ENCODE results near the gene DPEP2NB. TPM values are rescaled to one million over a fixed set of nuclear protein-coding genes. Genes with fewer than 3 reads are reported as not detected.
A peak's percentile ranks its signal among the peaks of the same experiment; 100 is the strongest.

The DPEP2NB gene
- total and polyA plus RNA-seq, 10 of the 15 experiments (the other 5 are each of a cell fraction or from before 2014, with no cell fraction given) = not detected

GRCh38 chr16:68022728-68023537 lies 7.2 kb upstream of the DPEP2NB start, which contains the start of the genes DDX28 and DUS2:
TSS of gene DDX28 (minus strand) at chr16:68023232. CDS start at chr16:68023202, 30 bp downstream.
TSS of gene DUS2 (plus strand) at chr16:68023284. CDS start at chr16:68038024, 14,740 bp downstream.
- intact Hi-C loops (cut with micrococcal nuclease; ENCODE audit: unreplicated experiment) (loop anchor here (1.0 kb wide), 1 partner anchor 30 kb away; no protein-coding TSS in a partner anchor), in situ Hi-C loops (cut with MboI) (no loop called here)
- Histone ChIP-seq H3K9ac (ENCODE audit: control insufficient read depth, insufficient read depth, low read length) (peak within 1 kb of the TSS; percentile 99), H3K79me2 (ENCODE audit: control insufficient read depth, insufficient read depth, low read length) (peaks cover 34% of the 10 kb centered on the region), H3K27me3 (replicated peaks in 1 of 2; ENCODE audit: control insufficient read depth in 2 of 2, insufficient read depth in 2 of 2, low read length in 1 of 2) (no peaks in the 10 kb centered on the region), H3K4me1 (ENCODE audit: control insufficient read depth, insufficient read depth, low read length) (peaks cover 11% of the 10 kb centered on the region), H3K36me3 (ENCODE audit: control insufficient read depth in 2 of 2, insufficient read depth in 2 of 2, low read length in 1 of 2) (peaks cover 0 to 15% of the 10 kb centered on the region in 2 experiments; a peak in 2 of 4 replicates), H3K9me3 (replicated peaks; ENCODE audit: control insufficient read depth, insufficient read depth, low read length) (no peaks in the 10 kb centered on the region), H2AFZ (ENCODE audit: control insufficient read depth, low read depth, low read length) (peak within 1 kb of the TSS; percentile 92), H4K20me1 (ENCODE audit: control insufficient read depth, insufficient read depth) (no peaks in the 10 kb centered on the region), H3K27ac (ENCODE audit: control insufficient read depth, insufficient read depth) (peak within 1 kb of the TSS; percentile 87), H3K4me2 (ENCODE audit: control insufficient read depth, insufficient read depth) (peak within 1 kb of the TSS; percentile 84), H3K4me3 (peak within 1 kb of the TSS; percentile 99)
- CTCF ChIA-PET = interaction anchor here (0.7 to 2.5 kb wide), 15 partner anchors 11 to 350 kb away, joined by 3 to 13 read pairs (median 4); partner anchors contain the start of gene NFATC3
- SMC1A ChIA-PET (ENCODE audit: uncharacterized antibody, unreplicated experiment) = interaction anchor here (0.6 to 1.9 kb wide), 10 partner anchors 15 to 306 kb away, joined by 3 to 8 read pairs (median 3); no protein-coding TSS in a partner anchor
- WGBS (ENCODE audit: insufficient coverage, insufficient replicate concordance, low lambda C conversion rate, missing lambda C conversion rate) = 1% methylated on average over 84 of the region's 84 CpGs
- ATAC-seq (peak; percentile 94), DNase-seq (ENCODE audit: low read depth, low spot score) (peak; percentile 83), FAIRE-seq (peak; percentile 81)
- POLR2A ChIA-PET = interaction anchor here (0.6 to 1.4 kb wide), 9 partner anchors 9 to 195 kb away, joined by 3 to 5 read pairs (median 3); partner anchors contain the start of gene EDC4
- RAD21 ChIA-PET (ENCODE audit: unreplicated experiment) = interaction anchor here (0.7 to 2.7 kb wide), 9 partner anchors 17 to 87 kb away, joined by 3 to 10 read pairs (median 3); partner anchors contain the start of gene NFATC3
- BruUV-seq (replicated peaks) = TSS peak; percentile 90
- TF ChIP-seq, protein P1, sequence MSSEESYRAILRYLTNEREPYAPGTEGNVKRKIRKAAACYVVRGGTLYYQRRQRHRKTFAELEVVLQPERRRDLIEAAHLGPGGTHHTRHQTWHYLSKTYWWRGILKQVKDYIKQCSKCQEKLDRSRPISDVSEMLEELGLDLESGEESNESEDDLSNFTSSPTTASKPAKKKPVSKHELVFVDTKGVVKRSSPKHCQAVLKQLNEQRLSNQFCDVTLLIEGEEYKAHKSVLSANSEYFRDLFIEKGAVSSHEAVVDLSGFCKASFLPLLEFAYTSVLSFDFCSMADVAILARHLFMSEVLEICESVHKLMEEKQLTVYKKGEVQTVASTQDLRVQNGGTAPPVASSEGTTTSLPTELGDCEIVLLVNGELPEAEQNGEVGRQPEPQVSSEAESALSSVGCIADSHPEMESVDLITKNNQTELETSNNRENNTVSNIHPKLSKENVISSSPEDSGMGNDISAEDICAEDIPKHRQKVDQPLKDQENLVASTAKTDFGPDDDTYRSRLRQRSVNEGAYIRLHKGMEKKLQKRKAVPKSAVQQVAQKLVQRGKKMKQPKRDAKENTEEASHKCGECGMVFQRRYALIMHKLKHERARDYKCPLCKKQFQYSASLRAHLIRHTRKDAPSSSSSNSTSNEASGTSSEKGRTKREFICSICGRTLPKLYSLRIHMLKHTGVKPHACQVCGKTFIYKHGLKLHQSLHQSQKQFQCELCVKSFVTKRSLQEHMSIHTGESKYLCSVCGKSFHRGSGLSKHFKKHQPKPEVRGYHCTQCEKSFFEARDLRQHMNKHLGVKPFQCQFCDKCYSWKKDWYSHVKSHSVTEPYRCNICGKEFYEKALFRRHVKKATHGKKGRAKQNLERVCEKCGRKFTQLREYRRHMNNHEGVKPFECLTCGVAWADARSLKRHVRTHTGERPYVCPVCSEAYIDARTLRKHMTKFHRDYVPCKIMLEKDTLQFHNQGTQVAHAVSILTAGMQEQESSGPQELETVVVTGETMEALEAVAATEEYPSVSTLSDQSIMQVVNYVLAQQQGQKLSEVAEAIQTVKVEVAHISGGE (CRISPR knock-in tag; IDR thresholded peaks at IDR 0.05) = peak; percentile 59
- TF ChIP-seq BCL11A (IDR thresholded peaks at IDR 0.05; ENCODE audit: low read depth, low read length) (no peak), TBL1XR1 (IDR thresholded peaks at IDR 0.05; ENCODE audit: low read depth, low read length) (peak; percentile 50; the same call in 1 of the 2 replicates), POU2F2 (IDR thresholded peaks at IDR 0.05; ENCODE audit: borderline replicate concordance, low read depth, low read length) (peak; percentile 73; the same call in 2 of the 3 replicates), HDGF (IDR thresholded peaks at IDR 0.05) (no peak), RAD51 (IDR thresholded peaks at IDR 0.05) (no peak), FOXK2 (IDR thresholded peaks at IDR 0.05) (peak; percentile 90), LARP7 (IDR thresholded peaks at IDR 0.05) (peak; percentile 85; the same call in 1 of the 2 replicates), RCOR1 (conservative IDR thresholded peaks at IDR 0.05; ENCODE audit: low read depth, low read length) (no peak), MYC (IDR thresholded peaks at IDR 0.05; ENCODE audit: insufficient read depth, insufficient read length, insufficient replicate concordance, low read length, severe bottlenecking) (peak; percentile 97)
- TF ChIP-seq, protein P2, sequence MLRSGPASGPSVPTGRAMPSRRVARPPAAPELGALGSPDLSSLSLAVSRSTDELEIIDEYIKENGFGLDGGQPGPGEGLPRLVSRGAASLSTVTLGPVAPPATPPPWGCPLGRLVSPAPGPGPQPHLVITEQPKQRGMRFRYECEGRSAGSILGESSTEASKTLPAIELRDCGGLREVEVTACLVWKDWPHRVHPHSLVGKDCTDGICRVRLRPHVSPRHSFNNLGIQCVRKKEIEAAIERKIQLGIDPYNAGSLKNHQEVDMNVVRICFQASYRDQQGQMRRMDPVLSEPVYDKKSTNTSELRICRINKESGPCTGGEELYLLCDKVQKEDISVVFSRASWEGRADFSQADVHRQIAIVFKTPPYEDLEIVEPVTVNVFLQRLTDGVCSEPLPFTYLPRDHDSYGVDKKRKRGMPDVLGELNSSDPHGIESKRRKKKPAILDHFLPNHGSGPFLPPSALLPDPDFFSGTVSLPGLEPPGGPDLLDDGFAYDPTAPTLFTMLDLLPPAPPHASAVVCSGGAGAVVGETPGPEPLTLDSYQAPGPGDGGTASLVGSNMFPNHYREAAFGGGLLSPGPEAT (IDR thresholded peaks at IDR 0.05; ENCODE audit: low read depth) = peak; percentile 99
- TF ChIP-seq, protein P3, sequence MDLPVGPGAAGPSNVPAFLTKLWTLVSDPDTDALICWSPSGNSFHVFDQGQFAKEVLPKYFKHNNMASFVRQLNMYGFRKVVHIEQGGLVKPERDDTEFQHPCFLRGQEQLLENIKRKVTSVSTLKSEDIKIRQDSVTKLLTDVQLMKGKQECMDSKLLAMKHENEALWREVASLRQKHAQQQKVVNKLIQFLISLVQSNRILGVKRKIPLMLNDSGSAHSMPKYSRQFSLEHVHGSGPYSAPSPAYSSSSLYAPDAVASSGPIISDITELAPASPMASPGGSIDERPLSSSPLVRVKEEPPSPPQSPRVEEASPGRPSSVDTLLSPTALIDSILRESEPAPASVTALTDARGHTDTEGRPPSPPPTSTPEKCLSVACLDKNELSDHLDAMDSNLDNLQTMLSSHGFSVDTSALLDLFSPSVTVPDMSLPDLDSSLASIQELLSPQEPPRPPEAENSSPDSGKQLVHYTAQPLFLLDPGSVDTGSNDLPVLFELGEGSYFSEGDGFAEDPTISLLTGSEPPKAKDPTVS (IDR thresholded peaks at IDR 0.05; ENCODE audit: low read depth, low read length) = no peak

All from GM12878 (cell line).